KBM-7 (cell line): ENCODE data around the gene GLTP.
"Not testable (repeated sequence)": the region's sequence is repeated elsewhere in the genome, so short reads cannot be mapped to it uniquely, and the experiment has no call there.

Experiments used
- DNase-seq: peaks from one replicate; pipeline ENCODE4 v3.0.0-alpha.2; 2015
- in situ Hi-C: fragments of 300-500 bp; cut with MboI; formaldehyde crosslinking; loops from 2 replicates; pipeline ENCODE4 v1.14.3; 2020; ENCODE audit warnings: low sequenced_read_pairs, low pct_unique_long_range_greater_than_20kb, mixed read lengths

GLTP gene

GRCh38 chr12:109857715-109858114, 22.6 kb downstream of the GLTP start:
- in situ Hi-C loops: no loop called here
- DNase-seq: no peak

- DNase-seq: no peak
- in situ Hi-C loops: no loop called here
Measured at GRCh38 chr12:109855377-109855776, 25.0 kb downstream of the GLTP start.

- in situ Hi-C loops, DNase-seq: not testable (repeated sequence)
Measured at GRCh38 chr12:109850518-109850917, 29.8 kb downstream of the GLTP start.

- in situ Hi-C loops: no loop called here
- no peak for DNase-seq
Measured at GRCh38 chr12:109847142-109847735, 33.1 kb downstream of the GLTP start.

GRCh38 chr12:109845824-109846205, 34.5 kb downstream of the GLTP start:
- in situ Hi-C loops: no loop called here
- no peak for DNase-seq

- DNase-seq: peak; percentile 91
Measured at GRCh38 chr12:109844983-109845823, 35.1 kb downstream of the GLTP start.

GRCh38 chr12:109844091-109844490, 36.2 kb downstream of the GLTP start:
- no peak for DNase-seq
- in situ Hi-C loops: no loop called here

More at GRCh38 chr12:109844983-109845823, 35.1 kb downstream of the GLTP start:
- in situ Hi-C loops: no loop called here

- no peak for DNase-seq
- in situ Hi-C loops: no loop called here
Measured at GRCh38 chr12:109842021-109842420, 38.3 kb downstream of the GLTP start.

- in situ Hi-C loops: no loop called here
- DNase-seq: no peak
Measured at GRCh38 chr12:109841356-109841755, 39.0 kb downstream of the GLTP start.

- DNase-seq: no peak
- in situ Hi-C loops: no loop called here
Measured at GRCh38 chr12:109840305-109841074, 39.9 kb downstream of the GLTP start.

GRCh38 chr12:109839444-109839843, 40.9 kb downstream of the GLTP start:
- in situ Hi-C loops: no loop called here
- no peak for DNase-seq

GRCh38 chr12:109836916-109837315, 43.4 kb downstream of the GLTP start:
- in situ Hi-C loops: no loop called here
- DNase-seq: no peak

GRCh38 chr12:109835827-109836226, 44.5 kb downstream of the GLTP start:
- DNase-seq: no peak
- in situ Hi-C loops: no loop called here

GRCh38 chr12:109833307-109834189, 46.8 kb downstream of the GLTP start, which contains the start of gene TRPV4:
Gene TRPV4 (minus strand): TSS chr12:109833398. CDS start chr12:109814796, 18,602 bp downstream.
- in situ Hi-C loops: no loop called here

GRCh38 chr12:109832541-109833306, 47.6 kb downstream of the GLTP start:
- DNase-seq: no peak
- in situ Hi-C loops: no loop called here

More at GRCh38 chr12:109833307-109834189, 46.8 kb downstream of the GLTP start, which contains the start of gene TRPV4:
- DNase-seq: no peak

- DNase-seq: no peak
- in situ Hi-C loops: no loop called here
Measured at GRCh38 chr12:109831929-109832328, 48.4 kb downstream of the GLTP start.

GRCh38 chr12:109831365-109831764, 49.0 kb downstream of the GLTP start:
- DNase-seq: no peak
- in situ Hi-C loops: no loop called here

GRCh38 chr12:109830718-109831117, 49.6 kb downstream of the GLTP start:
- in situ Hi-C loops: no loop called here
- no peak for DNase-seq
